LNCaP clone FGC (cell line): Measurements from ENCODE around the gene TMEM255A.

ENCODE experiments used
- DNase-seq: peaks from one replicate; pipeline ENCODE4 v3.0.0-alpha.2; 2011; ENCODE audit warnings: low read depth
- H3K4me3 ChIP-seq: 2 replicates; pipeline ENCODE4 v1.5.1; 2011; ENCODE audit warnings: mild to moderate bottlenecking, low read depth, low read length, control low read depth
- TF ChIP-seq, protein P1 (sequence below): IDR thresholded peaks from 2 replicates; pipeline ENCODE4 v1.5.1; 2012; ENCODE audit warnings: mild to moderate bottlenecking; ENCODE audit not compliant: control insufficient read depth, insufficient read depth; ENCODE audit errors: extremely low read depth

The TMEM255A gene

GRCh38 chrX:120271218-120271617 is 40.0 kb downstream of the TMEM255A start:
- no peak overlapping the region for H3K4me3 ChIP-seq
- TF ChIP-seq, protein P1, sequence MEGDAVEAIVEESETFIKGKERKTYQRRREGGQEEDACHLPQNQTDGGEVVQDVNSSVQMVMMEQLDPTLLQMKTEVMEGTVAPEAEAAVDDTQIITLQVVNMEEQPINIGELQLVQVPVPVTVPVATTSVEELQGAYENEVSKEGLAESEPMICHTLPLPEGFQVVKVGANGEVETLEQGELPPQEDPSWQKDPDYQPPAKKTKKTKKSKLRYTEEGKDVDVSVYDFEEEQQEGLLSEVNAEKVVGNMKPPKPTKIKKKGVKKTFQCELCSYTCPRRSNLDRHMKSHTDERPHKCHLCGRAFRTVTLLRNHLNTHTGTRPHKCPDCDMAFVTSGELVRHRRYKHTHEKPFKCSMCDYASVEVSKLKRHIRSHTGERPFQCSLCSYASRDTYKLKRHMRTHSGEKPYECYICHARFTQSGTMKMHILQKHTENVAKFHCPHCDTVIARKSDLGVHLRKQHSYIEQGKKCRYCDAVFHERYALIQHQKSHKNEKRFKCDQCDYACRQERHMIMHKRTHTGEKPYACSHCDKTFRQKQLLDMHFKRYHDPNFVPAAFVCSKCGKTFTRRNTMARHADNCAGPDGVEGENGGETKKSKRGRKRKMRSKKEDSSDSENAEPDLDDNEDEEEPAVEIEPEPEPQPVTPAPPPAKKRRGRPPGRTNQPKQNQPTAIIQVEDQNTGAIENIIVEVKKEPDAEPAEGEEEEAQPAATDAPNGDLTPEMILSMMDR = no peak
- DNase-seq = no peak

DNA sequence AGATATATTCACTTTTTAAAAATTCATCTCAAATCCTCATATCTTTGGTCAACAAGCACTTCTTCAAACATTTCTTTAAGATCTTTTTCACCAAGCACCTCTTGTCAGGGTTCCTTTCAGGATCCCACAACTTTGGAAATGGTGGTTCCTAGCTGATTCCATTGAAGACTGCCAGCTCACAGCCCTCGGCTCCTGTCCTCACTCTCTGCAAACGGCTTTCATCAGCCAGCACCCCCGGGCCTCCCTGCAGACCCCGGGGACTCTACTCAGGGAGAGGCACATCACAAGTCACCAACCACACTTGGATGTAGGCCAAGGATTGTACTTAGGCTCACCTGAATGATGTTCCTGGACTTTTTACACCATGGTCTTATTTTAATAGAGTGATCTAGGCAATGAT is 40.7 kb downstream of the TMEM255A start:
- DNase-seq = no peak
- H3K4me3 ChIP-seq = no peak overlapping the region
- TF ChIP-seq, protein P1 = no peak

DNA sequence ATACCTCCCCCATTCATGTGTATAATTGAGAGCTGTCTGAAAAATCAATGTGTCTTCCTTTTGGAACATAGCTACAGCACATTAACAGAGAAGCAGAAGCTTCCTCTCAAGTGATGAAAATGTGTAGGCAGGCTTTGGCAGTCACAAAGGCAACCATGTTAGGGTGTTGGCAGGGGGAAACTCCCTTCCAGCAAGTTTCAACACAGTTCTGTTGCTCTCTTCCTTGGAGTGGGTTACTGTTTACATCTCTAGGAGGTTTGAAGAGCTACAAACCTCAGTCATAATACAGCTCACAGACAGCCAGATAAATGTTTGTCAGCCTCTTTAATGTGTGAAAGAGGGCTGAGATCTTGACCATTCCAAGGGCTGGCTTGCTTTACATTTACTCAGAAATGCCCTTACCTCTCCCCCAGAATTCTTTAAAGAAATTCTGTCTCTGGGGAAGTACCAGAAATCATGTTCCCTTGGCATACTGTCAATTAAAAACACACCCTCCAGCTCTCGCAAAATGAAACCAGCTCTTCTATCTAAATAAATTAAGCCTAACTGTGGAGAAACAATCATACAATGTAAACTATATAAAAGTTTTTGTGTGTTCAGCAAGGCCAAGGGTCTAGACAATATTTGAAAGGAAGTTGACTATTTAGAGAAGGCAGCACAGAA is 41.8 kb downstream of the TMEM255A start:
- DNase-seq = no peak
- H3K4me3 ChIP-seq = no peak overlapping the region
- TF ChIP-seq, protein P1 = no peak

GRCh38 chrX:120264341-120264740 is 46.9 kb downstream of the TMEM255A start:
- no peak overlapping the region for H3K4me3 ChIP-seq
- TF ChIP-seq, protein P1 = no peak
- no peak for DNase-seq

- no peak for DNase-seq
- H3K4me3 ChIP-seq = no peak overlapping the region
- TF ChIP-seq, protein P1 = no peak
Measured at GRCh38 chrX:120262859-120263708, 48.2 kb downstream of the TMEM255A start.

DNA sequence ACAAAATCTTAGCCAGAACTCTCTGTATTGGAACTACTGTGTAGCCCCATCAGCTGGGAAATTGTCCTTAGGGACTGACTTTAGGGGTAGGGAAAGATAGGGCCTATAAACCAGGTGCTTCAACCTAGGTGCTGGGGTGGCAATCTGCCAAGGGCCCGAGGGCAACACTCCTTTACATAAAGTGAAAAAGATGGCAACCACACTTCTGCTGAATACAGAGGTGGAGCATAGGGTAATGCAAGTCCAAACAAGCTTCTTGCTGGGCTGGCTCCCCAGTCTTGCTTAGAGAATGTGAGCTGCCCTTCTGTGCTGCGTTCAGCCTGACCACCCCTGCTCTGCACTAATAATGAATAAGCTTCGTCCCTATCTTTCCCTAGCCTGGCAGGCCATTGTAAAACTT is 50.9 kb downstream of the TMEM255A start:
- TF ChIP-seq, protein P1 = no peak
- no peak for DNase-seq
- H3K4me3 ChIP-seq = no peak overlapping the region
